Measurements from ENCODE around the gene SERPINB2.

GRCh38 chr18:63899206-63899605 lies 11.7 kb downstream of the SERPINB2 start:
- no peak for TF ChIP-seq POLR2A (IDR thresholded peaks at IDR 0.05; ENCODE audit: low read length)
- no peak for TF ChIP-seq GATA1 (IDR thresholded peaks at IDR 0.05; ENCODE audit: low read depth, low read length)
